Thyroid gland (tissue), 4 donors: ENCODE results near the gene NRG3. TPM values are rescaled to one million over a fixed set of nuclear protein-coding genes. Genes with fewer than 3 reads are reported as not detected.
A peak's percentile ranks its signal among the peaks of the same experiment; 100 is the strongest.

ENCODE experiments used
- DNase-seq, 2 donors: peaks; one replicate each; pipeline ENCODE4 v3.0.0-alpha.2; 2019
- H3K27ac ChIP-seq, 3 donors: fragments of 200-600 bp; sonication (generic); 1 replicate in 2 of 3; 2 replicates in 1 of 3; pipeline ENCODE4 v1.5.1; 2016 to 2019; ENCODE audit warnings: mild to moderate bottlenecking in 1 of 3, moderate library complexity in 1 of 3
- H3K27me3 ChIP-seq: fragments of 200-600 bp; sonication (generic); one replicate; pipeline ENCODE4 v1.5.1; 2019
- H3K36me3 ChIP-seq, 2 donors: fragments of 200-600 bp; sonication (generic); one replicate each; pipeline ENCODE4 v1.5.1; 2016 to 2019
- H3K4me1 ChIP-seq, 2 donors: fragments of 200-600 bp; sonication (generic); one replicate each; pipeline ENCODE4 v1.5.1; 2017 to 2019
- H3K4me3 ChIP-seq, 3 donors: fragments of 200-600 bp; sonication (generic); replicated peaks in 1 of 3; 1 replicate in 2 of 3; 2 replicates in 1 of 3; pipeline ENCODE4 v1.5.1; 2016; ENCODE audit warnings: mild to moderate bottlenecking in 1 of 3
- H3K9me3 ChIP-seq: fragments of 200-600 bp; sonication (generic); one replicate; pipeline ENCODE4 v1.5.1; 2017
- POLR2A ChIP-seq, 2 donors: fragments of 450-650 bp; IDR thresholded peaks; one replicate each; pipeline ENCODE4 v1.6.1; 2017; ENCODE audit warnings: antibody characterized with exemption in 2 of 2, mild to moderate bottlenecking in 2 of 2, moderate library complexity in 1 of 2
- WGBS, 2 donors: methylation state at CpG; one replicate each; pipeline ENCODE4 v1.1.5; 2017; 5-methylcytosine and 5-hydroxymethylcytosine counted together
- intact Hi-C: fragments of 100-400 bp; cut with DNase I; formaldehyde crosslinking; loops from one replicate; pipeline ENCODE4 v1.15.1; 2023
- total RNA-seq, 4 donors: library from RNA; depleted of rRNA; stranded (reverse); fragments of >200 nt; gene quantifications; one replicate each; pipeline ENCODE4 v1.2.3, GENCODE V29; 2016
- TF ChIP-seq, protein P1 (sequence below), 6 experiments: fragments of 200-600 bp in 3 of 6; fragments of 450-650 bp in 3 of 6; sonication (generic) in 3 of 6; IDR thresholded peaks; one replicate each; pipeline ENCODE4 v1.5.1; 2016 to 2019; ENCODE audit warnings: antibody characterized with exemption in 6 of 6, mild to moderate bottlenecking in 2 of 6, inconsistent platforms in 1 of 6, moderate library complexity in 1 of 6

The NRG3 gene
- total RNA-seq, 4 donors from 2014 or later, result 0.67 to 1.8 (median 1.3) TPM

DNA sequence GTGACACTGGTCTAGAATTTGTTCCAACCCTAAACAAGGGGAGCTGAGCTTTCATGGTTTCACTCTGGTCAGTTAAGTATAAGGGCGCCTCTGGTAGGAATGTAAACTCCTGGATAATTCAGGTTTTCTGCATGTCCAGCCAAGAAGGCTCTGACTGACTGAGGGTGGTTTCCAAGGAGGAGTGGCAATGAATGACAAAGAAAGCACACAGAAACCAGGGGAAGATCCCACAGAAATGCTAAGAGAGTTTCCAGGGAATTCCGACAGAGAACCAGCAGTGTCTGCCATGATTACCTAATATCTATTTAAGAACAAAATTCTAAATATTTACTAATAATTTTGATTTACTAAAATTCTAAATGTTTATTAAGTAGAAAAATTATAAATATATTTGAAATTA is 27.3 kb upstream of the NRG3 start:
- no peaks in the 10 kb centered on the region for H3K9me3 ChIP-seq
- WGBS, 2 donors, result 56 to 75% methylated on average over 2 of the region's 2 CpGs
- no peak for TF ChIP-seq POLR2A (IDR thresholded peaks at IDR 0.05)
- TF ChIP-seq, protein P1, sequence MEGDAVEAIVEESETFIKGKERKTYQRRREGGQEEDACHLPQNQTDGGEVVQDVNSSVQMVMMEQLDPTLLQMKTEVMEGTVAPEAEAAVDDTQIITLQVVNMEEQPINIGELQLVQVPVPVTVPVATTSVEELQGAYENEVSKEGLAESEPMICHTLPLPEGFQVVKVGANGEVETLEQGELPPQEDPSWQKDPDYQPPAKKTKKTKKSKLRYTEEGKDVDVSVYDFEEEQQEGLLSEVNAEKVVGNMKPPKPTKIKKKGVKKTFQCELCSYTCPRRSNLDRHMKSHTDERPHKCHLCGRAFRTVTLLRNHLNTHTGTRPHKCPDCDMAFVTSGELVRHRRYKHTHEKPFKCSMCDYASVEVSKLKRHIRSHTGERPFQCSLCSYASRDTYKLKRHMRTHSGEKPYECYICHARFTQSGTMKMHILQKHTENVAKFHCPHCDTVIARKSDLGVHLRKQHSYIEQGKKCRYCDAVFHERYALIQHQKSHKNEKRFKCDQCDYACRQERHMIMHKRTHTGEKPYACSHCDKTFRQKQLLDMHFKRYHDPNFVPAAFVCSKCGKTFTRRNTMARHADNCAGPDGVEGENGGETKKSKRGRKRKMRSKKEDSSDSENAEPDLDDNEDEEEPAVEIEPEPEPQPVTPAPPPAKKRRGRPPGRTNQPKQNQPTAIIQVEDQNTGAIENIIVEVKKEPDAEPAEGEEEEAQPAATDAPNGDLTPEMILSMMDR (IDR thresholded peaks at IDR 0.05), result no peak
- no peak overlapping the region for H3K4me3 ChIP-seq
- no peaks in the 10 kb centered on the region for H3K36me3 ChIP-seq
- intact Hi-C loops, result no loop called here
- DNase-seq, result no peak
- H3K27ac ChIP-seq, result no peak overlapping the region
- no peaks in the 10 kb centered on the region for H3K4me1 ChIP-seq
- H3K27me3 ChIP-seq, result no peaks in the 10 kb centered on the region

DNA sequence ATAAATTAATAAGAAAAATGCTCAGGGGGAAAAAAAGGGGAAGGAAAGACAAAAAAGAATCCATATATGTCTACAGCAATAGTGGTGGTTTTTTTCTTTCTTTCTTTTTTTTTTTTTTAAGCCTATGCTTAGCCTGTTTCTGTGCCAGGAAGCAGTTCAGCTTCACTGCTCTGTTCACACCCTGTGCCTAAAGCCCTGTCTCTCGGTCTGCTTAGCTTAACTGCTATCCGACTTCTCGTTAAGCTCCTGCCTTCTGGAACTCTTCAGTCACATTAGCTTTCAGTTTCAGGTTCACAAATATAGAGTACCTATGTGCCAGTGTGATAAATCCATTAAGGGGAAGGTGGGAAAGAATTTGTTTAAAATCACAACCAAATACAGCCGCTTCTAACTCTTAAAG is 26.5 kb upstream of the NRG3 start:
- TF ChIP-seq, protein P1 (IDR thresholded peaks at IDR 0.05), result no peak
- no peak for TF ChIP-seq POLR2A (IDR thresholded peaks at IDR 0.05)
- WGBS, 2 donors, result 9 to 16% methylated on average over 4 of the region's 4 CpGs
- Histone ChIP-seq H3K4me3 (no peak overlapping the region), H3K27ac (no peak overlapping the region), H3K27me3 (no peaks in the 10 kb centered on the region), H3K4me1 (no peaks in the 10 kb centered on the region), H3K36me3 (no peaks in the 10 kb centered on the region), H3K9me3 (no peaks in the 10 kb centered on the region)
- intact Hi-C loops, result no loop called here
- peak; percentile 58 to 62 for DNase-seq

DNA sequence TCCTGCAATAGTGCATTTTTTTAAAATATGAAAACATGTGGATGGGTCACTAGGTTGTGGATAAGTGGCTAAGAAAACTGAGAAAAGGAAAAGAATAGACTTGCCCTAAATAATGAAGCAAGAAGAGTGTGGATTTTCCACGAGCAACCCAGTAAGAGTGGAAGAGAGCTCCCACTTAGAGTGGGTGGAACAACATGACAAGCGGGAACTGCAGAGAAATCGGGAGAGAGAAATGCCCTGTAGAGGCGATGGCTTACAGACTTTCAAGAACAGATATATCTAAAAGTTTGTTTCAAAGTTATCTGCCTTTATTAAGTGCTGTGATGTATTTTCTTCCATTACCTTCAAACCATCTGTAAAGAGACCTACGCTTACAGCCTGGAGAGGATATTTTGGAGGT is 26.1 kb upstream of the NRG3 start:
- WGBS, 2 donors, result 79 to 80% methylated on average over 5 of the region's 5 CpGs
- intact Hi-C loops, result no loop called here
- no peak for DNase-seq
- Histone ChIP-seq H3K4me3 (no peak overlapping the region), H3K36me3 (no peaks in the 10 kb centered on the region), H3K27ac (no peak overlapping the region), H3K9me3 (no peaks in the 10 kb centered on the region), H3K27me3 (no peaks in the 10 kb centered on the region), H3K4me1 (no peaks in the 10 kb centered on the region)
- TF ChIP-seq, protein P1 (IDR thresholded peaks at IDR 0.05), result no peak
- no peak for TF ChIP-seq POLR2A (IDR thresholded peaks at IDR 0.05)

DNA sequence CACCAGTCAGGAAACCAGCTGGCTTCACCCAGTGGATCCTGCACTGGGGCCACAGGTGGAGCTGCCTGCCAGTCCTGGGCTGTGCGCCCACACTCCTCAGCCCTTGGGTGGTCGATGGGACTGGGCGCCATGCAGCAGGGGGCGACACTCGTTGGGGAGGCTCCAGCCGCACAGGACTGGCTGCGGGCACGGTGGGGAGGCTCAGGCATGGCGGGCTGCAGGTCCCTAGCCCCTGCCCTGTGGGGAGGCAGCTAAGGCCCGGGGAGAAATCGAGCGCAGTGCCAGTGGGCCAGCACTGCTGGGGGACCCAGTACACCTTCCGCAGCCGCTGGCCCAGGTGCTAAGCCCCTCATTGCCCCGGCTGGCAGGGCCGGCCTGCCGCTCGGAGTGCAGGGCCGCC is 12.4 kb upstream of the NRG3 start:
- H3K27ac ChIP-seq, result no peak overlapping the region
- no peaks in the 10 kb centered on the region for H3K27me3 ChIP-seq
- no peaks in the 10 kb centered on the region for H3K36me3 ChIP-seq
- TF ChIP-seq POLR2A (IDR thresholded peaks at IDR 0.05), result no peak
- TF ChIP-seq, protein P1 (IDR thresholded peaks at IDR 0.05), result no peak
- 100% methylated on average over 1 to 2 of the region's 19 CpGs for WGBS, 2 donors
- DNase-seq, result no peak
- H3K9me3 ChIP-seq, result no peaks in the 10 kb centered on the region
- intact Hi-C loops, result no loop called here
- no peaks in the 10 kb centered on the region for H3K4me1 ChIP-seq
- no peak overlapping the region for H3K4me3 ChIP-seq

DNA sequence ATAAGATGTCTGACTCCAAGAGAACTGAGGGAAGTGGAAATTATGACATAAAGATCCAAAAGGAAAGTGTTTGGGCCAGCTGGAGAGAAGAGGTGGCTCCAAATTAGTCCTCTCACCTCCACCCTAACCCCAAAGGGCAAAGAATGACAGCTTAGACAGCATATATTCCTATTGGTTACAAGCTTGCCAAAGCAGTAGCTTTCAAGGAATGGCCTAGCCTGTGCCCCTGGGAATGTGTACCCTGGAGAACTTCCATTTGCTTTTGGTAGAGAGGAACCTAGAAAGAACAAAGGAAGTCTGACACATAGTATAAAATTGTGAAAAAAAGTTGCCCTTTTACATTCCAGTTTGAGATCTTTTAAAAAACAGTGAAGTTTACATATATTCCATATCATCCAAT is 11.2 kb upstream of the NRG3 start:
- no peaks in the 10 kb centered on the region for H3K4me1 ChIP-seq
- intact Hi-C loops, result no loop called here
- no peak overlapping the region for H3K4me3 ChIP-seq
- H3K27ac ChIP-seq, result no peak overlapping the region
- H3K27me3 ChIP-seq, result no peaks in the 10 kb centered on the region
- H3K36me3 ChIP-seq, result no peaks in the 10 kb centered on the region
- no peaks in the 10 kb centered on the region for H3K9me3 ChIP-seq
- TF ChIP-seq, protein P1 (IDR thresholded peaks at IDR 0.05), result no peak
- TF ChIP-seq POLR2A (IDR thresholded peaks at IDR 0.05), result no peak
- DNase-seq, result no peak
